Measurements from ENCODE around the gene SPAG6. TPM values are rescaled to one million over a fixed set of nuclear protein-coding genes. Genes with fewer than 3 reads are reported as not detected.

SPAG6 gene
- total and polyA plus RNA-seq, 9 of the 15 experiments (the other 6 are each of a cell fraction or from before 2014, with no cell fraction given), result 3.5 to 23.1 (median 11.8) TPM

- TF ChIP-seq, protein P1, sequence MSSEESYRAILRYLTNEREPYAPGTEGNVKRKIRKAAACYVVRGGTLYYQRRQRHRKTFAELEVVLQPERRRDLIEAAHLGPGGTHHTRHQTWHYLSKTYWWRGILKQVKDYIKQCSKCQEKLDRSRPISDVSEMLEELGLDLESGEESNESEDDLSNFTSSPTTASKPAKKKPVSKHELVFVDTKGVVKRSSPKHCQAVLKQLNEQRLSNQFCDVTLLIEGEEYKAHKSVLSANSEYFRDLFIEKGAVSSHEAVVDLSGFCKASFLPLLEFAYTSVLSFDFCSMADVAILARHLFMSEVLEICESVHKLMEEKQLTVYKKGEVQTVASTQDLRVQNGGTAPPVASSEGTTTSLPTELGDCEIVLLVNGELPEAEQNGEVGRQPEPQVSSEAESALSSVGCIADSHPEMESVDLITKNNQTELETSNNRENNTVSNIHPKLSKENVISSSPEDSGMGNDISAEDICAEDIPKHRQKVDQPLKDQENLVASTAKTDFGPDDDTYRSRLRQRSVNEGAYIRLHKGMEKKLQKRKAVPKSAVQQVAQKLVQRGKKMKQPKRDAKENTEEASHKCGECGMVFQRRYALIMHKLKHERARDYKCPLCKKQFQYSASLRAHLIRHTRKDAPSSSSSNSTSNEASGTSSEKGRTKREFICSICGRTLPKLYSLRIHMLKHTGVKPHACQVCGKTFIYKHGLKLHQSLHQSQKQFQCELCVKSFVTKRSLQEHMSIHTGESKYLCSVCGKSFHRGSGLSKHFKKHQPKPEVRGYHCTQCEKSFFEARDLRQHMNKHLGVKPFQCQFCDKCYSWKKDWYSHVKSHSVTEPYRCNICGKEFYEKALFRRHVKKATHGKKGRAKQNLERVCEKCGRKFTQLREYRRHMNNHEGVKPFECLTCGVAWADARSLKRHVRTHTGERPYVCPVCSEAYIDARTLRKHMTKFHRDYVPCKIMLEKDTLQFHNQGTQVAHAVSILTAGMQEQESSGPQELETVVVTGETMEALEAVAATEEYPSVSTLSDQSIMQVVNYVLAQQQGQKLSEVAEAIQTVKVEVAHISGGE (CRISPR knock-in tag; IDR thresholded peaks at IDR 0.05), result no peak
- TF ChIP-seq MECOM (CRISPR knock-in tag; IDR thresholded peaks at IDR 0.05), result 0 out of 2 replicates have a peak, but pooled peaks have one; percentile 51
- TF ChIP-seq FOXM1 (IDR thresholded peaks at IDR 0.05; ENCODE audit: low read depth), result no peak
- TF ChIP-seq FOXM1 (CRISPR knock-in tag; IDR thresholded peaks at IDR 0.05; ENCODE audit: low read depth), result no peak
- no peak for TF ChIP-seq RCOR1 (IDR thresholded peaks at IDR 0.05; ENCODE audit: borderline replicate concordance in 1 of 2, low read depth in 2 of 2, low read length in 2 of 2)
- 0 out of 2 replicates have a peak, but pooled peaks have one; percentile 42 for TF ChIP-seq SMAD4 (CRISPR knock-in tag; conservative IDR thresholded peaks at IDR 0.05)
- TF ChIP-seq BRD9 (IDR thresholded peaks at IDR 0.05; ENCODE audit: low read depth, partially characterized antibody), result no peak
- no peak for TF ChIP-seq ZNF146 (CRISPR knock-in tag; IDR thresholded peaks at IDR 0.05; ENCODE audit: unreplicated experiment)
- no peak for TF ChIP-seq DNMT1 (IDR thresholded peaks at IDR 0.05)
- no peak for TF ChIP-seq RBM39 (optimal IDR thresholded peaks at IDR 0.05; ENCODE audit: low read depth, low read length)
- no peak for TF ChIP-seq GTF3C2 (IDR thresholded peaks at IDR 0.05; ENCODE audit: borderline replicate concordance, extremely low read depth, insufficient read length)
- peak in 1 of 2 experiments; percentile 83; a peak in 2 of 4 replicates for TF ChIP-seq SRF (CRISPR knock-in tag; IDR thresholded peaks at IDR 0.05)
- TF ChIP-seq, protein P2, sequence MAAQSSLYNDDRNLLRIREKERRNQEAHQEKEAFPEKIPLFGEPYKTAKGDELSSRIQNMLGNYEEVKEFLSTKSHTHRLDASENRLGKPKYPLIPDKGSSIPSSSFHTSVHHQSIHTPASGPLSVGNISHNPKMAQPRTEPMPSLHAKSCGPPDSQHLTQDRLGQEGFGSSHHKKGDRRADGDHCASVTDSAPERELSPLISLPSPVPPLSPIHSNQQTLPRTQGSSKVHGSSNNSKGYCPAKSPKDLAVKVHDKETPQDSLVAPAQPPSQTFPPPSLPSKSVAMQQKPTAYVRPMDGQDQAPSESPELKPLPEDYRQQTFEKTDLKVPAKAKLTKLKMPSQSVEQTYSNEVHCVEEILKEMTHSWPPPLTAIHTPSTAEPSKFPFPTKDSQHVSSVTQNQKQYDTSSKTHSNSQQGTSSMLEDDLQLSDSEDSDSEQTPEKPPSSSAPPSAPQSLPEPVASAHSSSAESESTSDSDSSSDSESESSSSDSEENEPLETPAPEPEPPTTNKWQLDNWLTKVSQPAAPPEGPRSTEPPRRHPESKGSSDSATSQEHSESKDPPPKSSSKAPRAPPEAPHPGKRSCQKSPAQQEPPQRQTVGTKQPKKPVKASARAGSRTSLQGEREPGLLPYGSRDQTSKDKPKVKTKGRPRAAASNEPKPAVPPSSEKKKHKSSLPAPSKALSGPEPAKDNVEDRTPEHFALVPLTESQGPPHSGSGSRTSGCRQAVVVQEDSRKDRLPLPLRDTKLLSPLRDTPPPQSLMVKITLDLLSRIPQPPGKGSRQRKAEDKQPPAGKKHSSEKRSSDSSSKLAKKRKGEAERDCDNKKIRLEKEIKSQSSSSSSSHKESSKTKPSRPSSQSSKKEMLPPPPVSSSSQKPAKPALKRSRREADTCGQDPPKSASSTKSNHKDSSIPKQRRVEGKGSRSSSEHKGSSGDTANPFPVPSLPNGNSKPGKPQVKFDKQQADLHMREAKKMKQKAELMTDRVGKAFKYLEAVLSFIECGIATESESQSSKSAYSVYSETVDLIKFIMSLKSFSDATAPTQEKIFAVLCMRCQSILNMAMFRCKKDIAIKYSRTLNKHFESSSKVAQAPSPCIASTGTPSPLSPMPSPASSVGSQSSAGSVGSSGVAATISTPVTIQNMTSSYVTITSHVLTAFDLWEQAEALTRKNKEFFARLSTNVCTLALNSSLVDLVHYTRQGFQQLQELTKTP (IDR thresholded peaks at IDR 0.05; ENCODE audit: low read depth in 1 of 2, partially characterized antibody in 2 of 2), result peak; percentile 74 to 79
- TF ChIP-seq SNRNP70 (optimal IDR thresholded peaks at IDR 0.05; ENCODE audit: low read depth, low read length), result no peak
- no peak for TF ChIP-seq DDX20 (tag; IDR thresholded peaks at IDR 0.05; ENCODE audit: low read depth)
- no peak for TF ChIP-seq KLF1 (tag; IDR thresholded peaks at IDR 0.05)
- peak; percentile 50; the same call in 1 of the 2 replicates for TF ChIP-seq POLR2G (IDR thresholded peaks at IDR 0.05; ENCODE audit: low read depth, low read length)
- TF ChIP-seq GABPA (tag; conservative IDR thresholded peaks at IDR 0.05; ENCODE audit: low read depth), result peak; percentile 49
Observed at GRCh38 chr10:22391600-22391999, 46.3 kb downstream of the SPAG6 start (continued).
